Stimulated activated CD8-positive, alpha-beta memory T cell treated with anti-CD3 and anti-CD28 coated beads, Interleukin-4, amount 100 ng/mL, for 24 hours (primary cell): ENCODE measurements around the gene HTR3E.
"Not testable (repeated sequence)": the region's sequence is repeated elsewhere in the genome, so short reads cannot be mapped to it uniquely, and the experiment has no call there.

Source experiments
- DNase-seq: peaks from one replicate; pipeline ENCODE4 v3.0.0-alpha.2; 2020; ENCODE audit warnings: low read depth

The HTR3E gene, protein sequence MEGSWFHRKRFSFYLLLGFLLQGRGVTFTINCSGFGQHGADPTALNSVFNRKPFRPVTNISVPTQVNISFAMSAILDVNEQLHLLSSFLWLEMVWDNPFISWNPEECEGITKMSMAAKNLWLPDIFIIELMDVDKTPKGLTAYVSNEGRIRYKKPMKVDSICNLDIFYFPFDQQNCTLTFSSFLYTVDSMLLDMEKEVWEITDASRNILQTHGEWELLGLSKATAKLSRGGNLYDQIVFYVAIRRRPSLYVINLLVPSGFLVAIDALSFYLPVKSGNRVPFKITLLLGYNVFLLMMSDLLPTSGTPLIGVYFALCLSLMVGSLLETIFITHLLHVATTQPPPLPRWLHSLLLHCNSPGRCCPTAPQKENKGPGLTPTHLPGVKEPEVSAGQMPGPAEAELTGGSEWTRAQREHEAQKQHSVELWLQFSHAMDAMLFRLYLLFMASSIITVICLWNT

DNA sequence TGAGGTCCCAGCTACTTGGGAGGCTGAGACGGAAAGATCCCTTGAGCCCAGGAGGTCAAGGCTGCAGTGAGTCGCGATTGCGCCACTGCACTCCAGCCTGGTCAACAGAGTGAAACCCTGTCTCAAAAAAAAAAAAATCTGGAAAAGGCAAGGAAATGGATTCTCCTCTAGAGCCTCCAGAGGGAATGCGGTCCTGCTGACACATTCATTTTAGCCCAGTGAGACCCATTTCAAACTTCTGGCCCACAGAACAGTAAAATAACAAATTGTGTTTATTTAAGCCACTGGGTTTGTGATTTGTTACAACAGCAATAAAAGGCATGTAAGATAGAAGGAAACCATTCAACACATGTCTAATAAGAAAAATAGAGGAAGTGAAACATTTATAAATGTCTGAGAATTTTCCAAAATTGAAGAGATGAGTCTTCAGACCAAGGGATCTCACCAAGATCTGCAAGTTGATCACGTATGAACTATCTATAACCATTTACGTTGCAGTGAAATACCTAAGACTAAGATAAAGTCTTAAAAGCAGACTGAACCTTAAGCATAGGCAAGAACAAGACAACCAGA is at the start of gene HTR3E:
Gene HTR3E, plus strand, starts transcription at position 254 of the 573 bp plus-strand sequence. CDS start 466 bp downstream, outside the sequence.
- DNase-seq = no peak

DNA sequence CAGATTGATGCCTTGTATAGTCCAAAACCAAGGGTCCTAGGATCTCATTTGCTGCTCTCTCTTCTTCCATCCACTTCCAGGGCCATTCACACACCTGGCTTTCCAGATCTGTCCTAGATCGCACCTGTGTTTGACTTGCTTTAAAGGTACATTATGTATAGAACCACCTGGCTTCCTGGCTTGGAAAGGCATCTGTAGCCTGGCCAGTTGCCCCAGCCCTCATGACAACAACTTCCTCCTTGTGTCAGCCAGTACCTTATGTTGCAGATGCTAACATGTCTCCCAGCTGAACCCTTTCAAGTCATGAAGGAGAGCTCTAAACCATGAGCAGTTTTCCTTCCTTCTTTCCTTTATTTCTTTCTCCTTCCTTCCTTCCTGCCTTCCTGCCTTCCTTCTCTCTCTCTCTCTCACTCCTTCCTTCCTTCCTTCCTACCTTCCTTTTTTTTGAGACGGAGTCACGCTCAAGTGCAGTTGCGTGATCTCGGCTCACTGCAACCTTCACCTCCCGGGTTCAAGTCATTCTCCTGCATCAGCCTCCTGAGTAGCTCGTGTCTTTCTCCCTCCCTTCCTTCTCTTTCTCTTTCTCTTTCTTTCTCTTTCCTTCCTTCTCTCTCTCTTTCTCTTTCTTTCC is 46.5 kb upstream of the HTR3E start:
- no peak for DNase-seq

DNA sequence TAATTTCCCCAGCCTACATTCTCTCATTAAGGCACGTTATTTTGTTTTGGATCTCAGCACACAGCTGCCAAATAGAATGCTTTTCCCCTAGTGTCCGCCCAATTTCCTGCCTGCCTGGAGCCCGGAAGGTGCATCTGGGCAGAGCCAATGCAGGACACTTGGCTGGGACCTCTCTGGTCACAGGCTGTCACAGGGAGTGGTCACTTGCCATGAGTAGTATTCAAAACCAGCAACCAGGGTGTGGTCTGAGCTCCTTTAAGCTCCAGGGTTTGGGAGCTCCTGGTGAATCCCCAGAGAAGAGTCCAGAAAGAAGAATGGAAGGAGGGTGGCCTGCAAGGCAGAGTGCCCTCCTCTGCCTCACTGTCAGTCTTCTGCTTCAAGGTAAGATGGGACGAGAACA is 44.1 kb upstream of the HTR3E start, which contains the start of gene HTR3C:
Gene HTR3C, plus strand, starts transcription at position 281 of the 400 bp plus-strand sequence. Its CDS starts 34 bp downstream, at position 315.
- DNase-seq = no peak

DNA sequence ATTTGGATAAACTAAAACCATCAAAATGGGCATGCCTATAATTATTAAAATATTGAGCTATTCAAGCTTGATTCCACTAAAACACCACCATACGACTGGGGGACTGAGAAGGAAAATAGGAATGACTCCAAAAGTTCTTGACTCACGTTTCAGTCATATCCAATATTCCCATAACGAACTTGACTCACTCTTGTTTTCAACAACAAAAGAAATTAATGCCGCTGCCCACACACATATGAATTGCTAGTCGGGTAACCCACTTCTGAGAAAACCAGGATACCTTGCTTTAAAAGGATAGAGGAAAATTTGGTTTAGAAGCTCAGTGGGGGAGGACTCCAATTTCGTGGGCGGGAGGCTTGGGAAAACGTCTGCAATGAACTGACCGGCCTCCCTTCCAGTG is 38.8 kb upstream of the HTR3E start:
- DNase-seq = no peak

DNA sequence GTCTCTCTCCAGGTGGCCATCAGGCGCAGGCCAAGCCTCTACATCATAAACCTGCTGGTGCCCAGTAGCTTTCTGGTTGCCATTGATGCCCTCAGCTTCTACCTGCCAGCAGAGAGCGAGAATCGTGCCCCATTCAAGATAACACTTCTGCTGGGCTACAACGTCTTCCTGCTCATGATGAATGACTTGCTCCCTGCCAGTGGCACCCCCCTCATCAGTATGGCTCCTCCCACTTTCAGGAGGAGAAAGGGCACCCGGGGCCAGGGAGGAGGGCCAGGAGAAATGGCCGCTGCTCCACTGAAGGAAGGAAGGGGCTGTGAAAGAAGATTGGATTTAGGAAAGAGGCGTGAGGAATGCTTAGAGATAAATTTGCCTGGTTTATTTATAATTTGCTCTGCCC is 37.4 kb upstream of the HTR3E start:
- no peak for DNase-seq

DNA sequence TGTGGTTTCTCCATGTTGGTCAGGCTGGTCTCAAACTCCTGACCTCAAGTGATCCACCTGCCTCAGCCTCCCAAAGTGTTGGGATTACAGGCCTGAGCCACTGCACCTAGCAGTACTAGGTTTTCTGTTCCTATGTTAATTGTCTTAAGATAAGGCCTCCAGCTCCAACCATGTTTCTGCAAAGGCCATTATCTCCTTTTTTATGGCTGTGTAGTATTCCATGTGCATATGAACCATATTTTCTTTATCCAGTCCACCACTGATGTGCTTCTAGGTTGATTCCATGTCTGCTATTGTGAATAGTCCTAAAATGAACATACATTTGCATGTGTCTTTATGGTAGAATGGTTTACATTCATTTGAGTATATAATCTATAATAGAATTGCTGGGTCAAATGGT is 34.2 kb upstream of the HTR3E start:
- DNase-seq = no peak

DNA sequence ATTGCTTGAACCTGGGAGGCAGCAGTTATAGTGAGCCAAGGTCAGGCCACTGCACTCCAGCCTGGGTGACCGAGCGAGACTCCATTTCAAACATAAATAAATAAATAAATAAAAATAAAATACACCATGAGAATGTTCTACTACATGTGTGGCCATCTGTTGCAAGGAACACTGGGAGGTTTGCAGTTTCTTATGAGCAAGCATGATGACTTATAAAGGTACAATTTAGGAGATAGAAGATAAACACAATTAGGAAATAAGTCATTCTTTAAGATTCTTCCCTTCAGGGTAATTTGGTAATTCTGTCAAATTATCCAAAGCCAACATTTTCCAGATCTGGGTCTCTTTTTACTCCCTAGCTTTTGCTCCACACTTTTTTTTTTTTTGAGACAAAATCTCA is 30.7 kb upstream of the HTR3E start:
- DNase-seq = no peak

DNA sequence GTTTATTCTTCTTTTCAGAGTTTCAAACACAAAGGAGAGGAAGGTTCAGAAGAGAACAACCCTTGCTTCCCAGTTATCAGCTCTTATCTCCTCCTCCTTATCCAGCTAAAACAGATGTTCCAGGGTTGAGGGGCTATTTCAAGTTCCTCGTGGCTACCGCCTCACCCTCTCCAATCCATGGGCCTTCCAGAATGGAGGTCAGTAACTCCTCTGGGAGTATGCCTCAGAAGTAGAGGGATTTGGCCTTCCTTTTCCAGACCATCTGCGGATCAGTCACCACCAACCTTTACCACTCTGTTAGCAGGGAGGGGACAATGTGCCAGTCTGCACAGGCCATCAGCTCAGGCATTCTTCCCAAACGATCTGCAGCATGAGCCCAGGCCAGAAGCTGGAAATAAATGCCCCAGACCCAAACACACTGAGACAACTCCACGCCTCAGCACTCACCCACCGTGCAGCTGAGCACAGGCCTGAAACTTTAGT is 29.2 kb upstream of the HTR3E start:
- DNase-seq = no peak

DNA sequence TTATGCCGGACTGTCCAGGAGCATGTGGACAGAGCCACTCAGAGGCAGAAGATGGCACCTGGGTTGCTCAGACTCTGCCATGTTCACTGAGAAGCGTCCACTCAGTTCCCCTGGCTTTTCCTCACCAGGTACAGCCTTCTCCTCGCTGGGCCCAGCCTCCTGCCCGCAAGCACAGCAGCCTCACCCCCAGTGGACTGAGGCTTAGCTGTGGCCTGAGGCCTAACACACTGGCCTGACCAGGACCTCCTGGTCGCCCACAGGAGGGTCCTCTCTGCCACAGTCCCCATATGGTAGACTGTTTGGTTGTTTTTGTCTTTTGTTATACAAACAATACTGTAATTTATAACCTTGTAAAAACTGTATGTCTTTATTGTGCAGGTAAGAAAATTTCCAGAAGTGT is 28.5 kb upstream of the HTR3E start:
- no peak for DNase-seq

DNA sequence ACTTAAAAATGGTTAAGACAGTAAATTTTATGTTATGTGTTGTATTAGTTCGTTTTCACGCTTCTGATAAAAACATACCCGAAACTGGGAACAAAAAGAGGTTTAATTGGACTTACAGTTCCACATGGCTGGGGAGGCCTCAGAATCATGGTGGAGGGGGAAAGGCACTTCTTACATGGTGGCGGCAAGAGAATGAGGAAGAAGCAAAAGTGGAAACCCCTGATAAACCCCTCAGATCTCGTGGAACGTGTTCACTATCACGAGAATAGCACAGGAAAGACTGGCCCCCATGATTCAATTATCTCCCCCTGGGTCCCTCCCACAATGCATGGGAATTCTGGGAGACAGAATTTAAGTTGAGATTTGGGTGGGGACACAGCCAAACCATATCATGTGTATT is 25.7 kb upstream of the HTR3E start:
- not testable (repeated sequence) for DNase-seq

DNA sequence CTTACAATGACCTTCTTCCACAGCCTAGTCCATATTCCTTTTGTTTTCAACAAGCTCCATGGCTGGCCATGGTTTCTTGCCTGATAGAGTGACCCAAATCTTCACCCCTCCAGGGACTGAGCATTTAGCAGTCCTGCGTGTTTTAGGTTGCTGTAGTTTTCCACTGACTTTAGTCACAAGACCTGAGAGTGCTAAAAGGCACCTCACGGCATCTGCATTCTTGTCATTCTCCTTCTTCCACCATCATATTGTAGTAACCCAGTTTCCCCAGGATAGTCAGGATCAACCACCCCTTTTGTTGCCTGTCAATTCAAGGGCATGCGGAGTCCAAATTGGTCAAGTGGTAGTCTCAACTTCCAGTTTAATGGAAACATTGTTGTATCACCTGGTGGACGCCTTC is 23.2 kb upstream of the HTR3E start:
- DNase-seq = no peak

DNA sequence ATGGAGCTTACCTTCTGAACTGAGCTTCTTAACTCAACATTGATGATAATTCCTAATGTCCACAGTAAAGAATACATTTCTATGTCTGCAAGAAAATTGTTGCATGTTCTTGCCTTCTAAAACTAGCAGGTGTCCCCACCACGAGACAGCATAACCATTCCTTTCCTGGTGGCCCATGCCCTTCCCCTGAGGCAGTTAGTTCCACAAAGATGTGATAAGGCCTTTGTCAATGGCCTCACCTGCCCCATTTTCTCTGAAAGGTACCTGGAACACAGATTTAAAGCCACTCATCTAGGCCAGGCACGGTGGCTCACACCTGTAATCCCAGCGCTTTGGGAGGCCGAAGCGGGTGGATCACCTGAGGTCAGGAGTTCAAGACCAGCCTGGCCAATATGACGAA is 21.0 kb upstream of the HTR3E start:
- DNase-seq = no peak

DNA sequence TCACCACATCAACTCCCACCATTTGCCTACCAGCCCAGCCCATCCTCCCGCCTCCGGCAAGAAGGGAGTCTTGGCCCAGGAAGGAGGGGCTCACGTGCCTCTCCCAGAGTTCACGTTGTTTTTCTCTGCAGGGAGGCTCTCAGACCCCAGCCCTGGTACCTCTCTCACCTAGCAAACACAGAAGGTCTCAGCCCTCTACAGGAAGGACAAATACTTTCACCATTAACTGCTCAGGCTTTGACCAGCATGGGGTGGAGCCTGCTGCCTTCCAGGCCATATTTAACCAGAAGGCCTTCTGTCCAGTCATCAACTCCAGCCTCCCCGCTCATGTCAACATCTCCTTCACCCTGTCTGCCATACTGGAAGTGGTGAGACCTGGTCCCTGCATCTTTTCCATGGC is 19.0 kb upstream of the HTR3E start:
- no peak for DNase-seq

DNA sequence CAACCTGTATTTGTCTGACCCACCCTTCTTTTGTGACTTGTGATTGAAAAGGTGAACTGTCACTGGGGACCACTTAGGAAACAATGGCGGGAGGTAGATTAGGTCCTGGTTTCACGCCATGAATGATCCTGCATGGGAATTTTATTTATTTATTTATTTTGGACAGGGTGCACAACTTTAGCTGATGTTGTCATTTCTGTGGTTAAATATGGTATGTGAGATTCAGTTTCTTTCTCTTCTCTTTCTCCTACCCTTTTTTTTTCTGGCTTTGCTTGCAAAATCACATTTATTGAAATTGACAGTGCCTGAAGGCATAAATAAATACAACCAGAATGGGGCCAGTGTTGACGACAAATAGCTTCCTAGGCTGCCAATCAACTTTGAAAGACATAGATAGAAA is 18.0 kb upstream of the HTR3E start:
- no peak for DNase-seq

DNA sequence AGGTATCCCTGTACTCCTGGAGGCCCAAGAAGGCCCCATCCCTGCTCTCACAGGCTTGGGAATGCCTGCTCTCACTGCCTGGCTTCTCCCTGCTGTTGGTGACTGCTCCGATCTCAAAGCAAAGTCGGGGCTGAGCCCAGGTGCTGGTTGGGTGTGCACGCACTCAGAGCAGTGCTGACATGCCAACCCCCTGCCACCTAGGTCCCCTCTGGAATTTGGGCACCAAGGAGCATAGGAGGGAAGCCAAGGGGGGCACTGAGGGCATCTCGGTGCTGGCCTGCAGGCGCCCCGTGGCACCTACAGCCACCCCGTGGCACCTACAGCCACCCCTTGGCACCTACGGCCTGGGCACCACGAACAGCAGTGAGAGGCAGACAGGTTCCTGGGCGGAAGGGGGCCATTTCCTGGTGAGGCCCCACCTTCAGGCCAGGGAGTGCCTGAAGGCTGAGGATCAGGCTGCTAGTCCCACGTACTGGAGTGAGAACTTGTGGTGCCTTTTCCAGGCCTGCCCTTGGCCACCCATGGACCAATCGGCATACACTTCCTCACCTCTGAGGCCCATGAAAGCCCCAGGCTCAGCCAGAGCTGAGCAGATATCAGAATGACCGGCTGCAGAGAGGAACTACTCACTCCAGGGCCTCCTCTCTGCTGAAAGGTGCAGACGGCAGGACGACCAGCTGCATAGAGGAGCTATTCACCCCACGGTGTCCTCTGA is 15.6 kb upstream of the HTR3E start:
- DNase-seq = no peak

DNA sequence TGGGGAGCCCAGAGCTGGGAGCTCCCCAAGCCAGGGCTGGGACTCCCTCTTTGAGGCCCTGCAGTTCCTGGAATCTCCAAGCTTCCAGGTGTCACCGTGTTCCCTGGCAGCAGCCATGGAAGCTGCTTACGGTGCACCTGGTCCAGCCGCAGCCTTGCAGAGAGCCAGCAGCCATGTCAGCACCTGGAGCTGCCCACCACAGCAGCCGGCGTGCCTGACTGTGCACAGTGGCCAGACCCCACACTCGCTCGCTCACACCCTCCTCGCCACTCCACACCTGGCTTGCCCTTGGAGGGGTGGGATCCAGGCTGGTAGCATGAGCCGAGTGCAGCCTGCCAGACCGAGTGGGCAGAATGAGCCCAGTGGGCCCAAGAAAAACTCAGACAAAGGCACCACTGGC is 14.8 kb upstream of the HTR3E start:
- DNase-seq = no peak

DNA sequence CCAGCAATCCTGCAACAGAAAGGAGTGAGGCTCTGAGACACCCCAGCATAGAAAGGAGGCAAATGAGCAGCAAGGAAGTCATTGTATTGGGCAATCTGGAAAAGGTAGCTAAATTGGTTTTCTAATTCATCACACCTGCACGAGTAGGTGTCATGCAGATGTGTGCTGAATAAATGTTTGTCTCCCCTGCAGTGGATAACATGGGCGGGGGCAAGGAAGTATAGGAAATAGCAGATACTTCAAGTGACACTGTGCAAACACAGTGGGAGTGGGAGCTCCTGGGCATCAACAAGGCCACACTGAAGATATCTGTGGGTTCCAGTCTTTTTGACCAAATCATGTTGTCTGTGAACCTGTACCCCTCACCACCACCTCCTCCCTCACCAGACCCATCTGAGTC is 14.4 kb upstream of the HTR3E start:
- DNase-seq = no peak

DNA sequence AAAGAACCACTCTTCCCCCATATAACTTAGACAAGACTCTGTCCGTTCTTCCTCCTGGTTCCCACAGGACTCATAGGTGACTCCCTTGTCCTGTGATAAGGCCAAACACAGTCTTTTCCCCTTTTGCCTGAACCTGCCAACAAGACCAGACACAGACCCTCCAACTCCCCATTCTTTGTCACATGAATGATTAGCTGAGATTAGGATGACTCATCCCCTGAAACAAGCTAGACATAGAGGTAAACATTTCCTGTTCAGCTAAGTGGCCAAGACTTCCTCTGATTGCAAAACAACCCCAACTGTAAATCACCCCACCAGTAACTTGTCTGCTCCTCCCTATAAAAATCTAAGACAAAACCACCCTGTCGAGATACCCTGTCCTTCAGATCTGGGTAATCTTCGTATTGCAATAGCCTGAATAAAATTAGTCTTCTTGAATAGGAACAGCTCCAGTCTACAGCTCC is 11.4 kb upstream of the HTR3E start:
- DNase-seq = no peak

DNA sequence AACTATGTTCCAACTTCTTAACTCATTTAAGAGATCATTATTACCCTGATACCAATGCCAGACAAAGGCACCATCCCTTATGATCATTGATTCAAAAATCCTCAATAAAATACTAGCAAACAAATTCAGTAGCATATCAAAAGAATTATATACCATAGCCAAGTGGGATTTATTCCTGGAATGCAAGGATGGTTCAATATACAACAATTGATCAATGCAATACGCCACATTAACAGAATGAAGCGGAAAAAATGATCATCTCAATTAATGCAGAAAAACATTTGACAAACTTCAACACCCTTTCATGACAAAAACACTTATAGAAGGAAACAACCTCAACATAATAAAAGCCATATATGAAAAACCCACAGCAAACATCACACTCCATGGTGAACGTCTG is 4.7 kb upstream of the HTR3E start:
- DNase-seq = no peak

DNA sequence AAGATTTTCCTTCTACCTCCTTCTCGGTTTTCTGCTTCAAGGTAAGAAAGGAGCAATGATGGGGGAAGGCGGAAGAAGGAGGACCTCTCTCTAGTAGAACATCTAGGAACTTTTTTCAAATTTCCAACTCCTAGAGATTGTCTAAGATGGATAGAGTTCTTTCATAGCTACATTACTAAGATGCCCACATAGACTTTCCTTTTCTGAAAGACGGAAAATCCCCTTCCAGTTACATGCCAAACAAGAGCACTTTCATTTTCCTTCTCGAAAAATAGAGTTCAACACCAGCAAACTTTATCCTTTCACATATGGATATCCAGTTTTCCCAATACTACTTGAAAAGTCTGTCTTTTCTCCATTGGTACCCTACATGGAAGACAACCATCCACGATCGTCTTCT is 692 bp downstream of the HTR3E start:
- DNase-seq = no peak

DNA sequence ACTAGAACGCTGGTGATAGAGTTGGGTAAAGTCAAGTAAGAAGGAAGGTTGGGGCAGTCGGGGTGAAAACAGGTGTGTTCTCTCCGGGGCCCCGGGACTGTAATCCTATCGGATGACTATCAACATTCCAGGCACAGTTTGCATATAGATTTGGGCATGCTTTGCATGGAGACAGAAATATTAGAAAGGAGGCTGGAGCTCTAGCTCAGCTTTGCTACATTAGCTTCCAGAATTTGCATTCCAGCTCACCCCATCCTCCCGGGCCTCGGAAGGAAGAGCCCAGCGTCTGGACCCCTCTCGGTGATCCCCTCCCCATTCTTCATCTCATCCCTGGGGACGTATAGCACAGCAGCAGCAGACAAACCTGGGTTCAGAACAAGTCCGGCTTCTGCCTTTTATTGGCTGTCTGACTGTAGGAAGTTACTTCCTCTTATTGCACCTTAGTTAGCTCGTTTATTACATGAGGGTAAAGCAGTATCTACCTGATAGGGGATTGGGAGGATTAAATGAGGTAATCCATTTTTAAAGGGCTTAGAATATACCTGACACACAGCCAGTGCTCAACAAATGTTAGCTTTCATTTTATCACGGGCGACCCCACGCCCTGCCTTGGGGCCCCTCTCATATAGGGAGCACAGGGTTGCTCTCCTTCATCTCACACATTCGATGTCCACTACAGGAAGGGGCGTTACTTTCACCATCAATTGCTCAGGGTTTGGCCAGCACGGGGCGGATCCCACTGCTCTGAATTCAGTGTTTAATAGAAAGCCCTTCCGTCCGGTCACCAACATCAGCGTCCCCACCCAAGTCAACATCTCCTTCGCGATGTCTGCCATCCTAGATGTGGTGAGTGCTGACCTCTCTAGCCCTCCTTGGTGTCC is 3.2 kb downstream of the HTR3E start:
- DNase-seq = no peak
